HepG2 (cell line): ENCODE data around the gene CHRNG. TPM values are rescaled to one million over a fixed set of nuclear protein-coding genes. Genes with fewer than 3 reads are reported as not detected.

Experiments
- ATAC-seq: fragments of 200-7000 bp; cut with Tn5 transposase; 3 replicates; pipeline ENCODE4 v1.9.1; 2020; ENCODE audit warnings: mild to moderate bottlenecking, moderate library complexity
- BruUV-seq: library from RNA; stranded (reverse); fragments of 400-500 nt; replicated peaks from 2 replicates; lab custom pipeline; 2021; lab: Mats Ljungman, UMichigan
- CTCF ChIA-PET: fragments of 300-600 bp; formaldehyde crosslinking; extraction: SDS; loops from one replicate; lab custom pipeline; 2021; ENCODE audit warnings: low total read pairs, inconsistent platforms, low intra/inter-chr PET ratio; lab: Yijun Ruan, JAX
- POLR2A ChIA-PET: fragments of 350-600 bp; sonication (Branson Sonifier 250); formaldehyde crosslinking; loops from one replicate; lab custom pipeline; 2020; ENCODE audit warnings: antibody characterized with exemption, inconsistent platforms; lab: Yijun Ruan, JAX
- DNase-seq: peaks from one replicate; pipeline ENCODE4 v3.0.0-alpha.2; 2015; ENCODE audit warnings: low spot score
- FAIRE-seq: peaks from 3 replicates; lab custom pipeline; 2011; peaks lifted over from hg19 to GRCh38; lab: Jason Lieb, UNC
- H2AFZ ChIP-seq: one replicate; pipeline ENCODE4 v1.6.1; 2011; ENCODE audit warnings: low read length, inconsistent platforms
- H3K27ac ChIP-seq: fragments of 300-600 bp; 3 replicates; pipeline ENCODE4 v1.8.0; 2011; ENCODE audit warnings: mixed run types, mild to moderate bottlenecking, mixed read lengths, low read length, inconsistent platforms; ENCODE audit not compliant: insufficient read depth; ENCODE audit errors: extremely low read length
- H3K27me3 ChIP-seq, 2 experiments: fragments of 200-600 bp in 1 of 2; 2 replicates in 1 of 2; 3 replicates in 1 of 2; pipeline versions ENCODE4 v1.6.0 to v1.8.0; 2011; ENCODE audit warnings: low read length in 2 of 2, mild to moderate bottlenecking in 2 of 2, moderate library complexity in 2 of 2, inconsistent platforms in 1 of 2; ENCODE audit not compliant: insufficient read depth in 2 of 2, control insufficient read depth in 1 of 2
- H3K36me3 ChIP-seq, 2 experiments: fragments of 200-600 bp in 1 of 2; replicated peaks in 1 of 2; 2 replicates in 1 of 2; 3 replicates in 1 of 2; pipeline versions ENCODE4 v1.5.1 to v1.8.0; 2011; ENCODE audit warnings: low read length in 2 of 2, inconsistent platforms in 1 of 2; ENCODE audit not compliant: insufficient read depth in 2 of 2, control insufficient read depth in 1 of 2
- H3K4me1 ChIP-seq: 2 replicates; pipeline ENCODE4 v1.5.1; 2012; ENCODE audit warnings: low read length, inconsistent platforms; ENCODE audit not compliant: insufficient read depth
- H3K4me2 ChIP-seq: 2 replicates; pipeline ENCODE4 v1.6.0; 2011; ENCODE audit warnings: low read depth, low read length, inconsistent platforms
- H3K4me3 ChIP-seq, 3 experiments: fragments of 200-600 bp in 1 of 3; sonication (generic), shearing (Covaris generic) in 1 of 3; replicated peaks in 1 of 3; 2 replicates each; pipeline ENCODE4 v1.5.1; 2011 to 2016; ENCODE audit warnings: low read length in 3 of 3, inconsistent platforms in 2 of 3, low read depth in 2 of 3, mild to moderate bottlenecking in 2 of 3, control low read depth in 1 of 3, mixed read lengths in 1 of 3; ENCODE audit not compliant: insufficient read depth in 1 of 3
- H3K79me2 ChIP-seq: one replicate; pipeline ENCODE4 v1.6.1; 2011; ENCODE audit warnings: low read length, inconsistent platforms; ENCODE audit not compliant: insufficient read depth
- H3K9ac ChIP-seq: 2 replicates; pipeline ENCODE4 v1.6.0; 2011; ENCODE audit warnings: mild to moderate bottlenecking, low read depth, low read length, inconsistent platforms; ENCODE audit not compliant: insufficient read depth
- H3K9me3 ChIP-seq: 2 replicates; pipeline ENCODE4 v1.5.1; 2012; ENCODE audit warnings: mild to moderate bottlenecking, low read length
- H4K20me1 ChIP-seq: 2 replicates; pipeline ENCODE4 v1.6.0; 2011; ENCODE audit warnings: inconsistent platforms, mild to moderate bottlenecking, low read length, moderate library complexity; ENCODE audit not compliant: insufficient read depth
- AGO2 ChIP-seq: fragments of 200-400 bp; formaldehyde crosslinking; optimal IDR thresholded peaks from 2 replicates; pipeline ENCODE3; 2017; ENCODE audit warnings: mild to moderate bottlenecking, low read depth, low read length, moderate library complexity
- BCL6 ChIP-seq: IDR thresholded peaks from 2 replicates; pipeline ENCODE4 v1.6.1; 2016; ENCODE audit warnings: missing genetic modification reagents, missing compliant biosample characterization
- MIER2 ChIP-seq: IDR thresholded peaks from 2 replicates; pipeline ENCODE4 v1.6.1; 2016; ENCODE audit warnings: missing biosample characterization, missing genetic modification reagents
- POLR2G ChIP-seq: fragments of 200-400 bp; formaldehyde crosslinking; IDR thresholded peaks from 2 replicates; pipeline ENCODE4 v1.6.1; 2018; ENCODE audit warnings: mild to moderate bottlenecking, low read depth, low read length, moderate library complexity
- ZIK1 ChIP-seq: sonication (generic); formaldehyde crosslinking; IDR thresholded peaks from 2 replicates; pipeline ENCODE4 v1.5.0; 2020; ENCODE audit warnings: mild to moderate bottlenecking, low read depth, missing genetic modification reagents, borderline replicate concordance
- ZNF350 ChIP-seq: sonication (generic); formaldehyde crosslinking; IDR thresholded peaks from 2 replicates; pipeline ENCODE4 v1.4.0; 2020; ENCODE audit warnings: mild to moderate bottlenecking, low read depth, missing genetic modification reagents, borderline replicate concordance
- ZNF652 ChIP-seq: IDR thresholded peaks from 2 replicates; pipeline ENCODE4 v1.6.1; 2016; ENCODE audit warnings: low read depth, borderline replicate concordance
- ZZZ3 ChIP-seq: sonication (generic); formaldehyde crosslinking; IDR thresholded peaks from 2 replicates; pipeline ENCODE4 v1.4.0; 2020; ENCODE audit warnings: missing genetic modification reagents, mild to moderate bottlenecking, borderline replicate concordance
- WGBS: methylation state at CpG from one replicate; pipeline ENCODE4 v1.1.6; 2017; ENCODE audit warnings: low lambda C conversion rate; 5-methylcytosine and 5-hydroxymethylcytosine counted together
- in situ Hi-C: cut with HindIII; loops from 2 replicates; pipeline ENCODE4 v1.10.0; 2017; ENCODE audit warnings: low pct_unique_long_range_greater_than_20kb; ENCODE audit not compliant: extremely low pct_ligation_motif_present
- intact Hi-C: fragments of 100-400 bp; cut with micrococcal nuclease; formaldehyde crosslinking; loops from one replicate; pipeline ENCODE4 v1.10.0; 2022; ENCODE audit not compliant: unreplicated experiment
- polyA plus RNA-seq, 8 experiments: library from polyadenylated mRNA; depleted of rRNA in 3 of 8; stranded (reverse) in 7 of 8; unstranded in 1 of 8; fragments of >200 nt; fragmentation: Illumina TruSeq in 4 of 8; extraction: Trizol in 4 of 8; gene quantifications; 2 replicates each; pipeline versions ENCODE4 v1.2.1 to v1.2.3, GENCODE V29; 2011 to 2016; ENCODE audit warnings: low read depth in 4 of 8, missing spikeins in 1 of 8, mixed read lengths in 1 of 8; ENCODE audit not compliant: insufficient read depth in 1 of 8
- total RNA-seq, 5 experiments: library from RNA; depleted of rRNA; stranded (reverse); fragments of >200 nt; fragmentation: Illumina TruSeq; extraction: Trizol; gene quantifications; 2 replicates each; pipeline ENCODE4 v1.2.3, GENCODE V29; 2016; ENCODE audit warnings: low read depth in 1 of 5
- TF ChIP-seq, protein P1 (sequence below): sonication (generic); formaldehyde crosslinking; IDR thresholded peaks from 2 replicates; pipeline ENCODE4 v1.4.0; 2020; ENCODE audit warnings: missing genetic modification reagents, borderline replicate concordance
- TF ChIP-seq, protein P2 (sequence below), 2 experiments: sonication (generic) in 1 of 2; formaldehyde crosslinking in 1 of 2; IDR thresholded peaks; 2 replicates each; pipeline versions ENCODE4 v1.4.0 to v1.6.1; 2016 to 2020; ENCODE audit warnings: borderline replicate concordance in 1 of 2, low read depth in 1 of 2, mild to moderate bottlenecking in 1 of 2, missing genetic modification reagents in 1 of 2
- TF ChIP-seq, protein P3 (sequence below): sonication (generic); formaldehyde crosslinking; IDR thresholded peaks from 2 replicates; pipeline ENCODE4 v1.5.0; 2020; ENCODE audit warnings: missing genetic modification reagents, mild to moderate bottlenecking, borderline replicate concordance

Gene CHRNG
- total and polyA plus RNA-seq, 2 of the 13 experiments (the other 11 are each of a cell fraction or from before 2014, with no cell fraction given): not detected

GRCh38 chr2:232501331-232501771, 38.1 kb upstream of the CHRNG start:
- in situ Hi-C loops: no loop called here
- POLR2A ChIA-PET: interaction anchor here (1.0 kb wide), 1 partner anchor 49 kb away, joined by 3 read pairs; the partner anchor contains the start of genes EIF4E2 and TIGD1
- Histone ChIP-seq H3K36me3 (no peaks in the 10 kb centered on the region), H3K9me3 (no peaks in the 10 kb centered on the region), H4K20me1 (no peaks in the 10 kb centered on the region), H3K4me2 (no peak overlapping the region), H3K27me3 (peaks cover 18 to 88% of the 10 kb centered on the region in 2 experiments), H3K4me3 (no peak overlapping the region), H3K4me1 (peaks cover 11% of the 10 kb centered on the region), H3K27ac (no peak overlapping the region), H3K79me2 (no peaks in the 10 kb centered on the region), H3K9ac (no peak overlapping the region), H2AFZ (no peak overlapping the region)
- DNase-seq (no peak), ATAC-seq (no peak), FAIRE-seq (no peak)
- intact Hi-C loops: no loop called here
- CTCF ChIA-PET: no interaction called here
- 21% methylated on average over 9 of the region's 9 CpGs for WGBS
- BruUV-seq: no TSS peak
- TF ChIP-seq ZNF652 (no peak), POLR2G (no peak), BCL6 (CRISPR knock-in tag) (no peak), AGO2 (no peak), MIER2 (CRISPR knock-in tag) (no peak), ZZZ3 (CRISPR knock-in tag) (no peak), ZIK1 (CRISPR knock-in tag) (no peak), ZNF350 (no peak)
- TF ChIP-seq, protein P1, sequence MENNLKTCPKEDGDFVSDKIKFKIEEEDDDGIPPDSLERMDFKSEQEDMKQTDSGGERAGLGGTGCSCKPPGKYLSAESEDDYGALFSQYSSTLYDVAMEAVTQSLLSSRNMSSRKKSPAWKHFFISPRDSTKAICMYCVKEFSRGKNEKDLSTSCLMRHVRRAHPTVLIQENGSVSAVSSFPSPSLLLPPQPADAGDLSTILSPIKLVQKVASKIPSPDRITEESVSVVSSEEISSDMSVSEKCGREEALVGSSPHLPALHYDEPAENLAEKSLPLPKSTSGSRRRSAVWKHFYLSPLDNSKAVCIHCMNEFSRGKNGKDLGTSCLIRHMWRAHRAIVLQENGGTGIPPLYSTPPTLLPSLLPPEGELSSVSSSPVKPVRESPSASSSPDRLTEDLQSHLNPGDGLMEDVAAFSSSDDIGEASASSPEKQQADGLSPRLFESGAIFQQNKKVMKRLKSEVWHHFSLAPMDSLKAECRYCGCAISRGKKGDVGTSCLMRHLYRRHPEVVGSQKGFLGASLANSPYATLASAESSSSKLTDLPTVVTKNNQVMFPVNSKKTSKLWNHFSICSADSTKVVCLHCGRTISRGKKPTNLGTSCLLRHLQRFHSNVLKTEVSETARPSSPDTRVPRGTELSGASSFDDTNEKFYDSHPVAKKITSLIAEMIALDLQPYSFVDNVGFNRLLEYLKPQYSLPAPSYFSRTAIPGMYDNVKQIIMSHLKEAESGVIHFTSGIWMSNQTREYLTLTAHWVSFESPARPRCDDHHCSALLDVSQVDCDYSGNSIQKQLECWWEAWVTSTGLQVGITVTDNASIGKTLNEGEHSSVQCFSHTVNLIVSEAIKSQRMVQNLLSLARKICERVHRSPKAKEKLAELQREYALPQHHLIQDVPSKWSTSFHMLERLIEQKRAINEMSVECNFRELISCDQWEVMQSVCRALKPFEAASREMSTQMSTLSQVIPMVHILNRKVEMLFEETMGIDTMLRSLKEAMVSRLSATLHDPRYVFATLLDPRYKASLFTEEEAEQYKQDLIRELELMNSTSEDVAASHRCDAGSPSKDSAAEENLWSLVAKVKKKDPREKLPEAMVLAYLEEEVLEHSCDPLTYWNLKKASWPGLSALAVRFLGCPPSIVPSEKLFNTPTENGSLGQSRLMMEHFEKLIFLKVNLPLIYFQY (CRISPR knock-in tag): no peak
- TF ChIP-seq, protein P2, sequence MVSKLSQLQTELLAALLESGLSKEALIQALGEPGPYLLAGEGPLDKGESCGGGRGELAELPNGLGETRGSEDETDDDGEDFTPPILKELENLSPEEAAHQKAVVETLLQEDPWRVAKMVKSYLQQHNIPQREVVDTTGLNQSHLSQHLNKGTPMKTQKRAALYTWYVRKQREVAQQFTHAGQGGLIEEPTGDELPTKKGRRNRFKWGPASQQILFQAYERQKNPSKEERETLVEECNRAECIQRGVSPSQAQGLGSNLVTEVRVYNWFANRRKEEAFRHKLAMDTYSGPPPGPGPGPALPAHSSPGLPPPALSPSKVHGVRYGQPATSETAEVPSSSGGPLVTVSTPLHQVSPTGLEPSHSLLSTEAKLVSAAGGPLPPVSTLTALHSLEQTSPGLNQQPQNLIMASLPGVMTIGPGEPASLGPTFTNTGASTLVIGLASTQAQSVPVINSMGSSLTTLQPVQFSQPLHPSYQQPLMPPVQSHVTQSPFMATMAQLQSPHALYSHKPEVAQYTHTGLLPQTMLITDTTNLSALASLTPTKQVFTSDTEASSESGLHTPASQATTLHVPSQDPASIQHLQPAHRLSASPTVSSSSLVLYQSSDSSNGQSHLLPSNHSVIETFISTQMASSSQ (IDR thresholded peaks at IDR 0.05; ENCODE audit: low read depth): no peak
- TF ChIP-seq, protein P2 (CRISPR knock-in tag; IDR thresholded peaks at IDR 0.05; ENCODE audit: borderline replicate concordance): no peak
- TF ChIP-seq, protein P3, sequence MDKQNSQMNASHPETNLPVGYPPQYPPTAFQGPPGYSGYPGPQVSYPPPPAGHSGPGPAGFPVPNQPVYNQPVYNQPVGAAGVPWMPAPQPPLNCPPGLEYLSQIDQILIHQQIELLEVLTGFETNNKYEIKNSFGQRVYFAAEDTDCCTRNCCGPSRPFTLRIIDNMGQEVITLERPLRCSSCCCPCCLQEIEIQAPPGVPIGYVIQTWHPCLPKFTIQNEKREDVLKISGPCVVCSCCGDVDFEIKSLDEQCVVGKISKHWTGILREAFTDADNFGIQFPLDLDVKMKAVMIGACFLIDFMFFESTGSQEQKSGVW: no peak
